Neutrophil (primary cell): ENCODE measurements around the gene ZBED4.
"Not testable (repeated sequence)": the region's sequence is repeated elsewhere in the genome, so short reads cannot be mapped to it uniquely, and the experiment has no call there.

Experiments used
- H3K27ac ChIP-seq: fragments of 200-600 bp; sonication (generic); 2 replicates; pipeline ENCODE4 v1.5.1; 2016; ENCODE audit warnings: mild to moderate bottlenecking, moderate library complexity
- H3K27me3 ChIP-seq: fragments of 200-600 bp; sonication (generic); 2 replicates; pipeline ENCODE4 v1.6.0; 2016; ENCODE audit warnings: mild to moderate bottlenecking
- H3K36me3 ChIP-seq: fragments of 200-600 bp; sonication (generic); 2 replicates; pipeline ENCODE4 v1.5.1; 2017
- H3K4me1 ChIP-seq, 2 experiments: fragments of 200-600 bp in 1 of 2; sonication (generic) in 1 of 2; 1 replicate in 1 of 2; 2 replicates in 1 of 2; pipeline versions ENCODE4 v1.5.1 to v1.6.1; 2013 to 2016; ENCODE audit warnings: low read depth in 1 of 2, low read length in 1 of 2, mild to moderate bottlenecking in 1 of 2, moderate library complexity in 1 of 2; ENCODE audit not compliant: control insufficient read depth in 1 of 2, insufficient read depth in 1 of 2
- H3K4me3 ChIP-seq, 2 experiments: fragments of 200-600 bp in 1 of 2; sonication (generic) in 1 of 2; 1 replicate in 1 of 2; 2 replicates in 1 of 2; pipeline ENCODE4 v1.5.1; 2013 to 2016; ENCODE audit warnings: low read depth in 1 of 2, low read length in 1 of 2, mild to moderate bottlenecking in 1 of 2, moderate library complexity in 1 of 2
- H3K9me3 ChIP-seq: fragments of 200-600 bp; sonication (generic); 2 replicates; pipeline ENCODE4 v1.5.1; 2016
- CTCF ChIP-seq: fragments of 200-600 bp; sonication (generic); IDR thresholded peaks from 2 replicates; pipeline ENCODE4 v1.5.1; 2016; ENCODE audit warnings: antibody characterized with exemption

The ZBED4 gene

GRCh38 chr22:49817359-49817758 is 36.3 kb upstream of the ZBED4 start:
- Histone ChIP-seq H3K4me1 (no peaks in the 10 kb centered on the region), H3K36me3 (peaks cover 61% of the 10 kb centered on the region), H3K27me3 (no peaks in the 10 kb centered on the region), H3K27ac (no peak overlapping the region), H3K4me3 (no peak overlapping the region), H3K9me3 (no peaks in the 10 kb centered on the region)
- TF ChIP-seq CTCF, result no peak

GRCh38 chr22:49820984-49821383 is 32.7 kb upstream of the ZBED4 start:
- peaks cover 67% of the 10 kb centered on the region for H3K36me3 ChIP-seq

GRCh38 chr22:49821741-49822140 is 31.9 kb upstream of the ZBED4 start:
- H3K9me3 ChIP-seq, H3K27ac ChIP-seq, H3K27me3 ChIP-seq, H3K4me3 ChIP-seq: not testable (repeated sequence)
- peaks cover 66% of the 10 kb centered on the region for H3K36me3 ChIP-seq
- peaks cover 20% of the 10 kb centered on the region in 2 experiments for H3K4me1 ChIP-seq

More at GRCh38 chr22:49820984-49821383, 32.7 kb upstream of the ZBED4 start:
- Histone ChIP-seq H3K4me3 (no peak overlapping the region), H3K27ac (no peak overlapping the region), H3K4me1 (peaks cover 12 to 13% of the 10 kb centered on the region in 2 experiments), H3K27me3 (no peaks in the 10 kb centered on the region), H3K9me3 (no peaks in the 10 kb centered on the region)
- no peak for TF ChIP-seq CTCF

- Histone ChIP-seq H3K4me1 (peaks cover 20 to 26% of the 10 kb centered on the region in 2 experiments), H3K4me3 (no peak overlapping the region)
- TF ChIP-seq CTCF, result no peak
Observed at GRCh38 chr22:49823289-49824045, 30.2 kb upstream of the ZBED4 start.

GRCh38 chr22:49824185-49824925 is 29.3 kb upstream of the ZBED4 start:
- Histone ChIP-seq H3K36me3 (peaks cover 41% of the 10 kb centered on the region), H3K4me3 (no peak overlapping the region), H3K9me3 (no peaks in the 10 kb centered on the region), H3K27ac (no peak overlapping the region), H3K27me3 (no peaks in the 10 kb centered on the region), H3K4me1 (peaks cover 20 to 26% of the 10 kb centered on the region in 2 experiments)
- no peak for TF ChIP-seq CTCF

More at GRCh38 chr22:49823289-49824045, 30.2 kb upstream of the ZBED4 start:
- H3K27me3 ChIP-seq, result no peaks in the 10 kb centered on the region
- H3K36me3 ChIP-seq, result peaks cover 49% of the 10 kb centered on the region
- H3K27ac ChIP-seq, result no peak overlapping the region
- H3K9me3 ChIP-seq, result no peaks in the 10 kb centered on the region

GRCh38 chr22:49824936-49825335 is 28.7 kb upstream of the ZBED4 start:
- Histone ChIP-seq H3K9me3 (no peaks in the 10 kb centered on the region), H3K4me1 (peaks cover 20 to 26% of the 10 kb centered on the region in 2 experiments), H3K36me3 (peaks cover 41% of the 10 kb centered on the region), H3K4me3 (no peak overlapping the region), H3K27me3 (no peaks in the 10 kb centered on the region), H3K27ac (no peak overlapping the region)
- no peak for TF ChIP-seq CTCF
